ENCODE data around the gene ZNF211.

The ZNF211 gene
- total RNA-seq, result 30.6 to 41.3 reads per million in 2 donors

- DNase-seq, result peak; percentile 52 to 94 (median 79)
Measured at GRCh38 chr19:57632987-57633831, at the start of gene ZNF211. Gene ZNF211, plus strand, starts transcription at chr19:57633168. Its CDS starts 179 bp downstream, at chr19:57633347.

- DNase-seq, result peak; percentile 44 to 96 (median 77)
Measured at GRCh38 chr19:57583521-57584416, 49.2 kb upstream of the ZNF211 start, which contains the start of gene ZIK1. Gene ZIK1, plus strand, starts transcription at chr19:57584145. Its CDS starts 212 bp downstream, at chr19:57584357.

GRCh38 chr19:57587529-57587928 lies 45.4 kb upstream of the ZNF211 start:
- DNase-seq, result no peak

GRCh38 chr19:57599377-57599760 lies 33.6 kb upstream of the ZNF211 start:
- DNase-seq, result no peak

- DNase-seq, result peak; percentile 48 to 92 (median 67)
Measured at GRCh38 chr19:57599761-57600383, 33.1 kb upstream of the ZNF211 start, which contains the start of gene ZNF530. Gene ZNF530, plus strand, starts transcription at chr19:57599885. Its CDS starts 4,461 bp downstream, at chr19:57604346.

- DNase-seq, result no peak
Measured at GRCh38 chr19:57606931-57607330, 26.0 kb upstream of the ZNF211 start.

- DNase-seq, result no peak
Measured at GRCh38 chr19:57611113-57611512, 21.9 kb upstream of the ZNF211 start.

GRCh38 chr19:57613941-57614743 lies 18.8 kb upstream of the ZNF211 start, which contains the start of gene ZNF134:
Gene ZNF134, plus strand, starts transcription at chr19:57614242. Its CDS starts 5,227 bp downstream, at chr19:57619469.
- peak; percentile 64 to 95 (median 85) for DNase-seq

GRCh38 chr19:57615346-57615745 lies 17.6 kb upstream of the ZNF211 start:
- DNase-seq, result peak in 1 of 5 experiments; percentile 22

- DNase-seq, result peak in 1 of 5 experiments; percentile 30
Measured at GRCh38 chr19:57620673-57621348, 12.2 kb upstream of the ZNF211 start.

- DNase-seq, result no peak
Measured at GRCh38 chr19:57623091-57623490, 9.9 kb upstream of the ZNF211 start.

- DNase-seq, result no peak
Measured at GRCh38 chr19:57633832-57634131, 814 bp downstream of the ZNF211 start.

GRCh38 chr19:57637379-57637778 lies 4.4 kb downstream of the ZNF211 start:
- no peak for DNase-seq

- DNase-seq, result no peak
Measured at GRCh38 chr19:57641715-57642234, 8.8 kb downstream of the ZNF211 start.

- no peak for DNase-seq
Measured at GRCh38 chr19:57642396-57643046, 9.6 kb downstream of the ZNF211 start.

- no peak for DNase-seq
Measured at GRCh38 chr19:57643734-57644133, 10.8 kb downstream of the ZNF211 start.

GRCh38 chr19:57648331-57649003 lies 15.5 kb downstream of the ZNF211 start:
- no peak for DNase-seq

- DNase-seq, result no peak
Measured at GRCh38 chr19:57651654-57651996, 18.7 kb downstream of the ZNF211 start.

- no peak for DNase-seq
Measured at GRCh38 chr19:57653689-57654088, 20.7 kb downstream of the ZNF211 start.

- DNase-seq, result no peak
Measured at GRCh38 chr19:57655443-57655842, 22.5 kb downstream of the ZNF211 start.
